HCT116 (cell line): Measurements from ENCODE around the gene R3HDM4.

Experiments used
- CTCF ChIP-seq, 3 experiments: fragments of 200-600 bp in 1 of 3; sonication (generic) in 1 of 3; IDR thresholded peaks in 2 of 3; conservative IDR thresholded peaks in 1 of 3; 2 replicates each; pipeline ENCODE4 v1.5.1; 2012 to 2017; ENCODE audit warnings: low read depth in 2 of 3, low read length in 2 of 3, antibody characterized with exemption in 1 of 3, borderline replicate concordance in 1 of 3, control low read depth in 1 of 3, mild to moderate bottlenecking in 1 of 3, mixed read lengths in 1 of 3, mixed run types in 1 of 3, moderate library complexity in 1 of 3; ENCODE audit not compliant: insufficient read depth in 1 of 3
- POLR2A ChIP-seq: IDR thresholded peaks from 2 replicates; pipeline ENCODE4 v1.7.0; 2011; ENCODE audit warnings: borderline replicate concordance; ENCODE audit not compliant: insufficient read depth, insufficient read length; ENCODE audit errors: extremely low read depth
- ZNF274 ChIP-seq: fragments of 200-500 bp; sonication (Bioruptor generic); IDR thresholded peaks from 2 replicates; pipeline ENCODE4 v1.6.1; 2014; ENCODE audit warnings: mild to moderate bottlenecking, low read depth, low read length, inconsistent platforms

GRCh38 chr19:870963-871401 lies 42.0 kb downstream of the R3HDM4 start:
- no peak for TF ChIP-seq CTCF (IDR thresholded peaks at IDR 0.05 in 2 of 3, conservative IDR thresholded peaks at IDR 0.05 in 1 of 3; ENCODE audit: borderline replicate concordance in 1 of 3, insufficient read depth in 1 of 3, low read depth in 2 of 3, low read length in 2 of 3)
- no peak for TF ChIP-seq POLR2A
- no peak for TF ChIP-seq ZNF274
